BJ (cell line): ENCODE measurements around the gene EPAS1. TPM values are rescaled to one million over a fixed set of nuclear protein-coding genes. Genes with fewer than 3 reads are reported as not detected.

Experiments
- CTCF ChIA-PET: fragments of 350-600 bp; formaldehyde crosslinking; extraction: SDS; loops from one replicate; lab custom pipeline; 2021; ENCODE audit warnings: antibody characterized with exemption, inconsistent platforms; lab: Yijun Ruan, JAX
- POLR2A ChIA-PET: fragments of 300-600 bp; sonication (Branson Sonifier 250); formaldehyde crosslinking; extraction: SDS; loops from one replicate; lab custom pipeline; 2021; ENCODE audit warnings: antibody characterized with exemption; lab: Charles Lee
- DNase-seq: peaks from one replicate; pipeline ENCODE4 v3.0.0-alpha.2; 2011; ENCODE audit warnings: low read depth
- H3K27me3 ChIP-seq: 2 replicates; pipeline ENCODE4 v1.6.0; 2011; ENCODE audit warnings: low read length; ENCODE audit not compliant: control insufficient read depth, insufficient read depth
- H3K36me3 ChIP-seq: 2 replicates; pipeline ENCODE4 v1.5.1; 2011; ENCODE audit warnings: low read length; ENCODE audit not compliant: control insufficient read depth, insufficient read depth
- H3K4me3 ChIP-seq: 2 replicates; pipeline ENCODE4 v1.5.1; 2011; ENCODE audit warnings: low read depth, mild to moderate bottlenecking, control low read depth, low read length
- CTCF ChIP-seq: IDR thresholded peaks from 2 replicates; pipeline ENCODE4 v1.5.1; 2011; ENCODE audit warnings: low read depth, mild to moderate bottlenecking, control low read depth, inconsistent platforms, low read length, moderate library complexity; ENCODE audit not compliant: insufficient read depth
- polyA plus RNA-seq: library from polyadenylated mRNA; depleted of rRNA; stranded (reverse); fragments of >200 nt; gene quantifications from 2 replicates; pipeline ENCODE4 v1.2.3, GENCODE V29; 2011

EPAS1 gene
- polyA plus RNA-seq, 1 experiment = 531 TPM

GRCh38 chr2:46329803-46330775 lies 32.9 kb downstream of the EPAS1 start:
- ChIA-PET CTCF (interaction anchor here (0.8 to 1.5 kb wide), 4 partner anchors 12 to 36 kb away, joined by 3 to 4 read pairs (median 3); no protein-coding TSS in a partner anchor), POLR2A (interaction anchor here (0.6 kb wide), 1 partner anchor 31 kb away, joined by 5 read pairs; no protein-coding TSS in a partner anchor)
- Histone ChIP-seq H3K36me3 (no peaks in the 10 kb centered on the region), H3K27me3 (no peaks in the 10 kb centered on the region), H3K4me3 (no peak overlapping the region)
- no peak for TF ChIP-seq CTCF
- DNase-seq = peak; percentile 81

GRCh38 chr2:46331109-46331766 lies 34.0 kb downstream of the EPAS1 start:
- Histone ChIP-seq H3K4me3 (no peak overlapping the region), H3K36me3 (no peaks in the 10 kb centered on the region), H3K27me3 (no peaks in the 10 kb centered on the region)
- POLR2A ChIA-PET = interaction anchor here (0.6 kb wide), 1 partner anchor 268 kb away, joined by 4 read pairs; no protein-coding TSS in a partner anchor
- DNase-seq = peak; percentile 27
- CTCF ChIA-PET = no interaction called here
- TF ChIP-seq CTCF = no peak

GRCh38 chr2:46332686-46333281 lies 35.6 kb downstream of the EPAS1 start:
- no peak for DNase-seq
- Histone ChIP-seq H3K27me3 (no peaks in the 10 kb centered on the region), H3K36me3 (no peaks in the 10 kb centered on the region), H3K4me3 (no peak overlapping the region)
- CTCF ChIA-PET = interaction anchor here (0.6 to 1.3 kb wide), 4 partner anchors 9 to 313 kb away, joined by 3 read pairs; no protein-coding TSS in a partner anchor
- no peak for TF ChIP-seq CTCF
- POLR2A ChIA-PET = no interaction called here

GRCh38 chr2:46333912-46334311 lies 36.7 kb downstream of the EPAS1 start:
- POLR2A ChIA-PET = no interaction called here
- no peak for DNase-seq
- CTCF ChIA-PET = interaction anchor here (0.7 to 1.5 kb wide), 6 partner anchors 8 to 261 kb away, joined by 3 to 4 read pairs (median 3); no protein-coding TSS in a partner anchor
- TF ChIP-seq CTCF = peak; percentile 34; the same call in 1 of the 2 replicates
- no peaks in the 10 kb centered on the region for H3K27me3 ChIP-seq
- no peaks in the 10 kb centered on the region for H3K36me3 ChIP-seq
- no peak overlapping the region for H3K4me3 ChIP-seq
